Suprapubic skin (tissue), 4 donors: ENCODE measurements around the gene RPL7L1. TPM values are rescaled to one million over a fixed set of nuclear protein-coding genes. Genes with fewer than 3 reads are reported as not detected.
"Not testable (repeated sequence)": the region's sequence is repeated elsewhere in the genome, so short reads cannot be mapped to it uniquely, and the experiment has no call there.

Experiments used
- DNase-seq, 2 donors: peaks; one replicate each; pipeline ENCODE4 v3.0.0-alpha.2; 2019; ENCODE audit warnings: low spot score in 2 of 2
- H3K27ac ChIP-seq: fragments of 200-600 bp; sonication (generic); one replicate; pipeline ENCODE4 v1.5.1; 2019
- H3K27me3 ChIP-seq: fragments of 200-600 bp; sonication (generic); one replicate; pipeline ENCODE4 v1.5.1; 2019
- H3K36me3 ChIP-seq: fragments of 200-600 bp; sonication (generic); one replicate; pipeline ENCODE4 v1.5.1; 2019
- H3K4me1 ChIP-seq: fragments of 200-600 bp; sonication (generic); one replicate; pipeline ENCODE4 v1.5.1; 2019
- H3K4me3 ChIP-seq: fragments of 200-600 bp; sonication (generic); one replicate; pipeline ENCODE4 v1.5.1; 2019; ENCODE audit warnings: mild to moderate bottlenecking
- H3K9me3 ChIP-seq: fragments of 200-600 bp; sonication (generic); one replicate; pipeline ENCODE4 v1.5.1; 2019
- CTCF ChIP-seq, 2 donors: fragments of 200-600 bp in 1 of 2; fragments of 450-650 bp in 1 of 2; sonication (generic) in 1 of 2; IDR thresholded peaks; one replicate each; pipeline ENCODE4 v1.5.1; 2016 to 2019; ENCODE audit warnings: antibody characterized with exemption in 2 of 2, mild to moderate bottlenecking in 1 of 2, moderate library complexity in 1 of 2
- EP300 ChIP-seq: sonication (generic); formaldehyde crosslinking; IDR thresholded peaks from one replicate; pipeline ENCODE4 v1.6.1; 2017; ENCODE audit warnings: antibody characterized with exemption
- POLR2A ChIP-seq, 2 donors: fragments of 450-650 bp; IDR thresholded peaks; one replicate each; pipeline ENCODE4 v1.6.1; 2017; ENCODE audit warnings: antibody characterized with exemption in 2 of 2, mild to moderate bottlenecking in 2 of 2, moderate library complexity in 2 of 2
- POLR2AphosphoS5 ChIP-seq, 3 donors: sonication (generic); formaldehyde crosslinking; IDR thresholded peaks; one replicate each; pipeline ENCODE4 v1.6.1; 2017; ENCODE audit warnings: antibody characterized with exemption in 3 of 3
- WGBS: methylation state at CpG from one replicate; pipeline ENCODE4 v1.1.5; 2018; 5-methylcytosine and 5-hydroxymethylcytosine counted together
- total RNA-seq, 4 donors: library from RNA; depleted of rRNA; stranded (reverse); fragments of >200 nt; gene quantifications; one replicate each; pipeline ENCODE4 v1.1.0, GENCODE V29; 2016

Gene RPL7L1
- total RNA-seq, 4 donors from 2014 or later = 76.8 to 112 (median 86.4) TPM

- Histone ChIP-seq H3K27ac (no peak overlapping the region), H3K27me3 (no peaks in the 10 kb centered on the region), H3K36me3 (no peaks in the 10 kb centered on the region), H3K9me3 (no peaks in the 10 kb centered on the region), H3K4me3 (no peak overlapping the region), H3K4me1 (peaks cover 13% of the 10 kb centered on the region)
- TF ChIP-seq POLR2AphosphoS5 (IDR thresholded peaks at IDR 0.05) = no peak
- no peak for TF ChIP-seq POLR2A (IDR thresholded peaks at IDR 0.05)
- no peak for TF ChIP-seq EP300
- no peak for TF ChIP-seq CTCF (IDR thresholded peaks at IDR 0.05)
- WGBS = 81% methylated on average over 10 of the region's 10 CpGs
- DNase-seq = no peak
These were observed 16.8 kb downstream of the RPL7L1 start for GRCh38 chr6:42896178-42896719.

GRCh38 chr6:42898891-42899361 is 19.5 kb downstream of the RPL7L1 start:
- no peaks in the 10 kb centered on the region for H3K9me3 ChIP-seq
- TF ChIP-seq EP300 (no peak), CTCF (IDR thresholded peaks at IDR 0.05) (peak; percentile 77 to 83), POLR2A (IDR thresholded peaks at IDR 0.05) (no peak)
- peaks cover 14% of the 10 kb centered on the region for H3K4me1 ChIP-seq
- no peaks in the 10 kb centered on the region for H3K36me3 ChIP-seq
- WGBS = 9% methylated on average over 10 of the region's 10 CpGs
- peak in 1 of 2 donors; percentile 84 for DNase-seq
- no peak overlapping the region for H3K27ac ChIP-seq
- H3K27me3 ChIP-seq = no peaks in the 10 kb centered on the region
- H3K4me3 ChIP-seq = no peak overlapping the region

GRCh38 chr6:42899871-42900270 is 20.5 kb downstream of the RPL7L1 start:
- TF ChIP-seq CTCF (IDR thresholded peaks at IDR 0.05) (no peak), EP300 (no peak), POLR2A (IDR thresholded peaks at IDR 0.05) (no peak), POLR2AphosphoS5 (IDR thresholded peaks at IDR 0.05) (no peak)
- 49% methylated on average over 8 of the region's 8 CpGs for WGBS
- peaks cover 14% of the 10 kb centered on the region for H3K4me1 ChIP-seq

GRCh38 chr6:42901538-42901957 is 22.1 kb downstream of the RPL7L1 start:
- no peak overlapping the region for H3K4me3 ChIP-seq

More at GRCh38 chr6:42899871-42900270, 20.5 kb downstream of the RPL7L1 start:
- no peaks in the 10 kb centered on the region for H3K36me3 ChIP-seq
- H3K4me3 ChIP-seq = no peak overlapping the region
- no peak for DNase-seq
- H3K9me3 ChIP-seq = no peaks in the 10 kb centered on the region
- no peaks in the 10 kb centered on the region for H3K27me3 ChIP-seq
- H3K27ac ChIP-seq = no peak overlapping the region

GRCh38 chr6:42902429-42903263 is 23.2 kb downstream of the RPL7L1 start:
- H3K27me3 ChIP-seq, DNase-seq, H3K36me3 ChIP-seq, H3K27ac ChIP-seq, H3K4me3 ChIP-seq, H3K9me3 ChIP-seq: not testable (repeated sequence)
- peaks cover 14% of the 10 kb centered on the region for H3K4me1 ChIP-seq
- 83% methylated on average over 22 of the region's 22 CpGs for WGBS

More at GRCh38 chr6:42901538-42901957, 22.1 kb downstream of the RPL7L1 start:
- peaks cover 14% of the 10 kb centered on the region for H3K4me1 ChIP-seq
- H3K27ac ChIP-seq = no peak overlapping the region
- peak in 1 of 2 donors; percentile 87 for DNase-seq
- peak in 2 of 3 donors; percentile 19 to 20 for TF ChIP-seq POLR2AphosphoS5 (IDR thresholded peaks at IDR 0.05)
- no peak for TF ChIP-seq EP300
- TF ChIP-seq CTCF (IDR thresholded peaks at IDR 0.05) = peak; percentile 80 to 89
- H3K9me3 ChIP-seq = no peaks in the 10 kb centered on the region
- WGBS = 4% methylated on average over 11 of the region's 11 CpGs
- H3K36me3 ChIP-seq = no peaks in the 10 kb centered on the region
- H3K27me3 ChIP-seq = no peaks in the 10 kb centered on the region
